Right kidney (tissue), 1 donor: ENCODE data around the gene AKAP7.

Experiments
- DNase-seq: peaks from one replicate; pipeline ENCODE4 v3.0.0-alpha.2; 2016

Gene AKAP7

GRCh38 chr6:131199568-131200272, 64.5 kb downstream of the AKAP7 start:
- no peak for DNase-seq

DNA sequence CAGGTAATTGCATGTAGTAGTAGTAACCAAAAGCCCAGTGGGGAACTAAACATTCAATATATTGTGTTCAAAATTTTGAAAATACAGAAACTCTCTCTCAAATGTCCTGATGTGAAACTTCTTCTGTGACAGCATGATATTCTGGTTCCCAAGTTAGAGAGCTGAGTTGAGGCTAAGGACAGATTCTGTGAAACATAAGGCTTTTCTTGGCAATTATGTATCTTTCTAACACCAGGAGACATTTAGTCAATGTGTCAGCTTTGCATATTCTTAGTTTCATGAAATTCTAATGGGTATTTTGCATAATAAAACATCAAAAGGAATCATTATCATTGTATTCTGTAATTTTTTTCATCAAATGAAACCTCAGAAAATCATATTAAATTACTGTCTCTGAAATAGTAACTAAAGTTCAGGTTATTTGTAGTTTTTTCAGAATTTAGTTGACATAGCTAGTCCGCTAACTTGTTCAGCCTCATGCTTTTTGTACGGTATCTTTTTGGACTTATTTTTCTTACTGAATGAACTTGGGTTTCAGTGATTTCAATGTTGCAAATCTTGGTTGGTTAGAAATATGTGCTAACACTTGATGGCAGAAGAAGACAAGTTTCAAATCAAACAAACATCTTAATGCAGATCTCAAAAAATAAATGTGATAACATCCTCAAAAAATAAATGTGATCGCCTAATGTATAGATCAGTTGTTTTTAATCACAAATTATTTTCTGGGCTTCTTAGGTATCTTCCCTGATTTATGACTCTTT, 70.4 kb downstream of the AKAP7 start:
- no peak for DNase-seq

- DNase-seq = no peak
Observed at GRCh38 chr6:131206463-131207251, 71.4 kb downstream of the AKAP7 start.

DNA sequence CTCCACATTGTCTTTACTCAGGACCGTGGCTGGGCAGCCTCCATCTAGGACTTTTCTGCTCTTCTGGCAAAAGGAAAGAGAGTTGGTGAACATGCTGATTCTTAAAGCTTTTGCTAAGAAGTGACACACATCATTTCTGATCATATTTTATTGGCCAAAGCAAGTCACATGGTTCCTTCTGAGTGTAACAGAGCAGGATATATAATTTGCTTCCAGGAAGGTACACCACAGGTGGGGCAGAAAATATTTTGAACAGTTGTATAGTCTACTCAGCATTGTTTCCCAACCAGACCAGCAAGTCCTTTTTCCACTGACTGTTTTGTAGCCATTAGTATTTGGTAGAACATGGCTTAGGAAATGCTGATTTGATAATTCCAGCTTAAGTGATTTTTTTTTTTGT, 73.5 kb downstream of the AKAP7 start:
- no peak for DNase-seq

GRCh38 chr6:131210469-131210868, 75.2 kb downstream of the AKAP7 start:
- DNase-seq = no peak

- DNase-seq = no peak
Observed at GRCh38 chr6:131212024-131212423, 76.8 kb downstream of the AKAP7 start.

DNA sequence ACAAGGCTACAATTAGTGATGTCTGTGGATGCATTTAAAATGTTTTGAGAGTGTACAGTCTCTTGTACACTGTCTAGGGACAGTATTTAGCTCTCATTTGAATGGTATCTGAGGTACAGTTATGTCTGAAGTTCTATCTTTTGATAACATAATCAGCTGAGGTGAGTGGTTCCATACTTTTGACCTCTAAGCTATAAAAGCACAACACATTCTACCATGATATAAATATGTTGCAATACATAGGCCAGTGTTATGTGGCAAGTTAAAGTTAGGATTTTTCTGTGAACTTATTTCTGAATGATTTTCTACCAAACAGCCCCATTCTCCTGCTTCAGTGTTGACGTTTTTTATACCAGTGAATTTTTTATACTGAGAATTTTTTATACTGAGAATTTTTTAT, 77.6 kb downstream of the AKAP7 start:
- no peak for DNase-seq

DNA sequence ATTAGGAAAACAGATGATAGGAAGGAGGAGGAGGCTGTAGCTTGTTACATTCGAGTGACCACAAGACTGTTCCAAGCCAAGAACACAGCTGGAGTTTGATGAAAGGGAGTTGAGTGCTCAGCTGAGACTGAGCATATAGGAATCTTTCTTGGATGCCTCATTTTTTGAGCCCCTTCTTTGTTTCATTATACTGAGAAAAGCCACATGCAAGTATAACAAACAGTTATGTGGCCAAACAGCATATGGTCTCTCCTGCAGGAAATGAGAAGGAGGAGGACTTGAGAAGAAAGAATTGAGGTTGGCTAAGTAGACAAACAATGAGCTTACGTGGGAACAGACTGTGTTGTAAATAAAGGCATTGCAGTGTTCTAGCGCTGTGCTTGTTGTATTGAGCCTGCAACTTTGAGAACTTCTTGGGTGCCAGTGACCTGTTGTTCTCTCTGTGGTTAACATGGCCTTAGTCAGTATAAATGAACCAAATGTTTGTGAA, 78.3 kb downstream of the AKAP7 start:
- DNase-seq = no peak

GRCh38 chr6:131215219-131215618, 80.0 kb downstream of the AKAP7 start:
- no peak for DNase-seq

DNA sequence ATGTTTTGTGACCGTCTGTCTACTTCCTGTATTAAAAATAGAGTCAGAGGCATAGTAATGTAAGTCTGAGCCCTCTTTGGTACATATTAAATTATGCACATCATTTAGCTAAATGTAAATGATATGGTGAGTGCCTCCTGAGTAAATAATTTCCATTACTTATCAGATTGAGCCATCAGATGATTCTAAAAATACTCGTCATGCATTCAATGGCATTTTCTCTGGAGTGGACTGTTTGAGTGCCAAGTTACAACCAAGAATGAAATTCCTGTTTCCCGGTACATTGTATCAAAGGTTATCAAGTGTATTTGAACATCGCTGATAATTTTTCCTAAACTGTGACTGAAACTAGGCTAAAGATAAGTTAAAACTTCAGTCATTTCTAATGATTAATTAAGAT, 81.0 kb downstream of the AKAP7 start:
- DNase-seq = no peak

- no peak for DNase-seq
Observed at GRCh38 chr6:131222773-131223172, 87.5 kb downstream of the AKAP7 start.

DNA sequence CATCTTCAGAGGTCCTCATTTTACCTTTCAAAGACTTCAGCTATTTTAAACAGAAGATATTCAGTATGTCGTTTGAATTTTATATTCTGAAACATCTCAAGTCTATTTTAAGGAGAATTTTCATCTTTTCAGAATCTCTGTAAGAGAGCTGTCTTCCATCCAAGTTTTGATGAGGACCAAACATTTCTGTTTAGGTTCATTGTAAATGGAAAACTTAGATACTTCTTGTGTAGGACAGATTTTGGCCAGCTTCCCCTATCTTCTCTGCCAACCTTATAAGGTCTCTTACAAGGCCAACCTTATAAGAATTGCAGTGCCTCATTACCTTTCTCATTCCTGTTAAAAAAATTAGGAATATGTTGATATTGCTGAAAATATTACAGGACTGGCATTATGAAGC, 88.1 kb downstream of the AKAP7 start:
- DNase-seq = no peak

DNA sequence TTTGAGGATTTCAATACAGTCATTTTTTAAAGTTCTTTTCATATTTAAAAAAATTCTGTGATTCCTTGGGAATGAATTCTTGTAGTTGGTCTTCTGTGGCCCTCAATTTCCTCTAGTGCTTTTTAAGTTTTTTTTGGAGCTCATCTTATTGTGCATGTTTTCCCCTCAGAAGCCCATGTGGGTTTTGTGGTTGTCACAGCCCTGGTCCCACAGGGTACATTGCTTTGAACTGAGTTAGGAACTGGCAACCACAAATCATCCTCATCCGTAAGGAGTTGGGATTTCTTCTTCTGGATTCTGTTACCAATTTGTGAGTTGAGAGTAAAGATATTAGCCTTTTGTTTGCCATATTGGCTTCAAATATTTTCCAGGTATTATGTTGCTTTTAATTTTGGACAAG, 89.9 kb downstream of the AKAP7 start:
- DNase-seq = no peak

- no peak for DNase-seq
Observed at GRCh38 chr6:131225959-131226358, 90.7 kb downstream of the AKAP7 start.

- no peak for DNase-seq
Observed at GRCh38 chr6:131226459-131227157, 91.3 kb downstream of the AKAP7 start.

DNA sequence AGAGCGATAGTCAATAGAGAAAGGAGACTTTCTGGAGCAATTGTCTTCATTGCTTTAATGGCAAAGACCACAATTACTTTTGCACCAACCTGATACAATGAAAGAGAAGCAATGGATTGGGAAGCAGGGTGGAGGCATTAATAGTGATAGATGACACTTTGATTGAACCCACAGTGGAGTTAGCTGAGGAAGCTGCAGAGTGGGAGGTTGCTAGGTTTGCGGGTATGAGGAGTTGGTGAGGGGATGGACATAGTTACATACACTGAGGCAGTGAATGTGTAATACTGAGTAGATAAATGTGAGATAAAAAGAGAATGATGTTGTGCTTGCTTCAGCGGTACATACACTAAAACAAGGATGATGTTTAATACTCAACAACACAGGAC, 91.9 kb downstream of the AKAP7 start:
- no peak for DNase-seq

GRCh38 chr6:131231103-131231502, 95.8 kb downstream of the AKAP7 start:
- DNase-seq = no peak

DNA sequence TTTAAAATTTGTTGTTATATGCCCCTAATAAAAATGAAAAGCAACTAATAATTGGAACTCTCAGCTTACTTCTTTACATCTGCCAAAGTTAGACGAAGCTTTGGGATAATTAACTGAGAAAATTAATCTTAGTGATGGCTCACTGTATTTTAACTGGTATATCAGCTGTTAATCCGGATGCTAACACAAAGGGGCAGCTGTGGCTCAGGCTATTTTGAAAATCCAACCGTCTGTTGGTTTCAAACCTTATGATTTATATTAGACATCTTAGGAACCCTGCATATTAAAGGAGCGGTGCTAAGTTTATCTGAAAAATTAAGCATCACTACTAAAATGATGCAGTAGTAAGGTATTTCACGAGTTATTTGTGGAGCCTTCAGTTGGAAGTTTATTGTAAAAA, 96.6 kb downstream of the AKAP7 start:
- no peak for DNase-seq

DNA sequence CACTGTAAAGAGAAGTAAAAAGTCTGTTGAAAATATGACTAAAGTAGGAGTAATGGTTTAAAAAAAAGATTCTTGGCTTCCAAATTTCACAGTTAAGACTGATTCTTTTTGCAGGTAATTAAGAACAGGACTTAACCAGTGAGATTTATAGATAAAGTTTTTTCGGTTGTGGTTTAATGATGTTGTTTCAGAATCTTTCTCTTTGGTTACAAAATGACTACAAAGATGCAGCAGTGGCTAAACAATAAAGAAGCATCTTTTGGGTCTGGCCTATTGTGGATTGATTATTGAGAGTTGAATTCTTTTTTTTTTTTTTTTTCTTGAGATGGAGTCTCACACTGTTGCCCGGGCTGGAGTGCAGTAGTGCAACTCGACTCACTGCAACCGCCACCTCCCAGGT, 109.7 kb downstream of the AKAP7 start:
- DNase-seq = no peak

DNA sequence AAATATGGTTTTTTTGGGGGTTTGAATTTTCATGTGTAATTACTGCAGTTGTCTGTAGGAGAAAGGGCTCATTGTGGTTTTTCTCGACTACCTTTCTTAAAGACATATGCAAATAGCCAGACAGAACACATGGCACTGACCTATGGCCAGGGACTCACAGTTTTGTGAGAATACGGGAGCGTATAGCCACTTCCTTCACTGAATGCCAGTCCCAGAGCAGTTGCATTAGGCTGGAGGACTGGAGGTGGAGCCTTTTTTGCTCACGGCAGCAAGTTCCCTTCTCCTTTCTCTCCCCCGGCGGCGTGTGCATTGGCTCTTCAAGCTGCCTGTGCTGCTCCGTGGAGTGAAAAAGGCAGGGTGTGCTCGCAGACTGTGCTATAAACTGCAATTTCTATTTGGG, 114.9 kb downstream of the AKAP7 start:
- peak; percentile 40 for DNase-seq

- DNase-seq = no peak
Observed at GRCh38 chr6:131250936-131251335, 115.7 kb downstream of the AKAP7 start.

DNA sequence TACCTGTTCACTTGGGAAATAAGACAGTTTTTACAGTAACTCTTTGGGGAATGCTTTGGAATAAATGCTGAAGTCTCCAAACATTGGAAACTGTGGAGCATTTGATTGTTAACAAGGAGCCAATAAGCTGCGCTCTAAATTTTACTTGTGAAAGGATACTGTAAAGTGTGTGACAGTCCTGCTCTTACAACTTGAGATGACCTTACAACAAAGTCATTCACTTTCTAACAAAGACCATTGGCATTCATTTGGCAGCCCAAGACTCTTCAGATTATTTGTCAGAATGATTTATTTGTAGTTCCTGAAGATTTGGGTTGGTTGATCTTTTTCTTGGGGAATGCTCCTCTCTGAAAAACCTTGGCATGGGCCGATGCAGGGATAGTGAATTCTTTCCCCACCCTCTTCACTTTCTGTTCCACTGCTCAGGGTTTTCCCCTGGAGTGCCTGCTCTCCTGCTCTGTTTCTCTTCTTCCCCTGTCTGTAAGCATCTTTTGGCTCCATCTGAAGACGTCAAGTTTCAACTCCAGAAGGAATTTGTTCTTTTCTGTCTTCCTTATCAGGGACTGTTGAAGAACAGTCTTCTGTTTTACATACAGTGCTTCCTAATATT, 116.4 kb downstream of the AKAP7 start:
- no peak for DNase-seq
